Astrocyte of the spinal cord (primary cell): ENCODE results near the gene POP7.
A peak's percentile ranks its signal among the peaks of the same experiment; 100 is the strongest.

ENCODE experiments used
- DNase-seq: peaks from one replicate; pipeline ENCODE4 v3.0.0; 2011; ENCODE audit warnings: low read depth, low spot score
- H3K4me3 ChIP-seq: 2 replicates; pipeline ENCODE4 v1.5.1; 2011; ENCODE audit warnings: low read depth, mild to moderate bottlenecking, low read length, moderate library complexity
- in situ Hi-C: cut with HindIII; loops from 2 replicates; pipeline ENCODE4 v1.10.0; 2017; ENCODE audit warnings: low sequenced_read_pairs
- TF ChIP-seq, protein P1 (sequence below): IDR thresholded peaks from 2 replicates; pipeline ENCODE4 v1.5.1; 2012; ENCODE audit warnings: low read depth, mild to moderate bottlenecking, low read length, inconsistent platforms

Gene POP7

GRCh38 chr7:100671353-100672327, 34.3 kb upstream of the POP7 start:
- DNase-seq, result no peak
- no peak overlapping the region for H3K4me3 ChIP-seq
- in situ Hi-C loops, result no loop called here

GRCh38 chr7:100673302-100673941, 32.5 kb upstream of the POP7 start, which contains the start of gene GNB2:
Gene GNB2, plus strand, starts transcription at chr7:100673740. Its CDS starts 2,526 bp downstream, at chr7:100676266.
- H3K4me3 ChIP-seq, result peak within 1 kb of the TSS; percentile 97
- DNase-seq, result peak; percentile 99
- TF ChIP-seq, protein P1, sequence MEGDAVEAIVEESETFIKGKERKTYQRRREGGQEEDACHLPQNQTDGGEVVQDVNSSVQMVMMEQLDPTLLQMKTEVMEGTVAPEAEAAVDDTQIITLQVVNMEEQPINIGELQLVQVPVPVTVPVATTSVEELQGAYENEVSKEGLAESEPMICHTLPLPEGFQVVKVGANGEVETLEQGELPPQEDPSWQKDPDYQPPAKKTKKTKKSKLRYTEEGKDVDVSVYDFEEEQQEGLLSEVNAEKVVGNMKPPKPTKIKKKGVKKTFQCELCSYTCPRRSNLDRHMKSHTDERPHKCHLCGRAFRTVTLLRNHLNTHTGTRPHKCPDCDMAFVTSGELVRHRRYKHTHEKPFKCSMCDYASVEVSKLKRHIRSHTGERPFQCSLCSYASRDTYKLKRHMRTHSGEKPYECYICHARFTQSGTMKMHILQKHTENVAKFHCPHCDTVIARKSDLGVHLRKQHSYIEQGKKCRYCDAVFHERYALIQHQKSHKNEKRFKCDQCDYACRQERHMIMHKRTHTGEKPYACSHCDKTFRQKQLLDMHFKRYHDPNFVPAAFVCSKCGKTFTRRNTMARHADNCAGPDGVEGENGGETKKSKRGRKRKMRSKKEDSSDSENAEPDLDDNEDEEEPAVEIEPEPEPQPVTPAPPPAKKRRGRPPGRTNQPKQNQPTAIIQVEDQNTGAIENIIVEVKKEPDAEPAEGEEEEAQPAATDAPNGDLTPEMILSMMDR, result no peak
- in situ Hi-C loops, result no loop called here

More at GRCh38 chr7:100671353-100672327, 34.3 kb upstream of the POP7 start:
- TF ChIP-seq, protein P1, result no peak

- H3K4me3 ChIP-seq, result peak overlapping the region; percentile 97
- DNase-seq, result no peak
- TF ChIP-seq, protein P1, result no peak
- in situ Hi-C loops, result no loop called here
Observed at GRCh38 chr7:100673942-100674410, 31.9 kb upstream of the POP7 start.

- DNase-seq, result peak; percentile 25
- in situ Hi-C loops, result no loop called here
- H3K4me3 ChIP-seq, result peak overlapping the region; percentile 97
- TF ChIP-seq, protein P1, result no peak
Observed at GRCh38 chr7:100674411-100675104, 31.4 kb upstream of the POP7 start.

DNA sequence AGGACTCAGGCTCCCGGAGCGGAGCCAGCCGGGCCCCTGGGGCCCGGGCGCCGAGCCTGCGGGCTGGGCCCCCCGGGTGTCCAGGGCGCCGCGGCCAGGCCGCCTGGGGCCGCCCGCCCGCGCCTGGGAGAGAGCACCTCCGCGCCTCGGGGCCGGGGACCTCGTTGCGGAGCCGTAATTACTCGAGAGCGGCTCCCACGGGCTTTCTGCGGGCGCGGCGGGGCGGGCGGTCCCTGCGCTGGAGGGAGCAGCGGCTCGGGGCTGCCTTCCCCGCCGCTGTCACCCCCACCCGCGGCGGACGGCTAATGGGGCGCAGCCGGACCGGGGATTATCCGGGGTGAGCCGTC, 30.8 kb upstream of the POP7 start:
- in situ Hi-C loops, result no loop called here
- no peak for DNase-seq
- TF ChIP-seq, protein P1, result no peak
- peak overlapping the region; percentile 97 for H3K4me3 ChIP-seq
